Bronchial epithelial cell (primary cell): Measurements from ENCODE around the gene AGO3. TPM values are rescaled to one million over a fixed set of nuclear protein-coding genes. Genes with fewer than 3 reads are reported as not detected.
A peak's percentile ranks its signal among the peaks of the same experiment; 100 is the strongest.

Experiments used
- DNase-seq: peaks from one replicate; pipeline ENCODE4 v3.0.0-alpha.2; 2010; ENCODE audit warnings: low read depth
- FAIRE-seq: peaks from 2 replicates; lab custom pipeline; 2011; peaks lifted over from hg19 to GRCh38; lab: Jason Lieb, UNC
- H3K27me3 ChIP-seq: 2 replicates; pipeline ENCODE4 v1.5.1; 2011; ENCODE audit warnings: low read length; ENCODE audit not compliant: control insufficient read depth, insufficient read depth
- H3K36me3 ChIP-seq: 2 replicates; pipeline ENCODE4 v1.5.1; 2011; ENCODE audit warnings: low read length; ENCODE audit not compliant: control insufficient read depth, insufficient read depth
- H3K4me3 ChIP-seq: 2 replicates; pipeline ENCODE4 v1.5.1; 2011; ENCODE audit warnings: mild to moderate bottlenecking, low read depth, low read length, control low read depth
- CTCF ChIP-seq: IDR thresholded peaks from 2 replicates; pipeline ENCODE4 v1.5.1; 2011; ENCODE audit warnings: mild to moderate bottlenecking, moderate library complexity, low read length, control low read depth, inconsistent platforms; ENCODE audit not compliant: insufficient read depth, severe bottlenecking
- total RNA-seq: library from RNA; depleted of rRNA; stranded (reverse); fragments of >200 nt; gene quantifications from 2 replicates; pipeline ENCODE4 v1.2.1, GENCODE V29; 2014

Gene AGO3
- total RNA-seq, 1 donor from 2014 or later, result 9.5 TPM

GRCh38 chr1:36031441-36031840 is 100.5 kb downstream of the AGO3 start:
- Histone ChIP-seq H3K36me3 (peaks cover 2% of the 10 kb centered on the region), H3K27me3 (no peaks in the 10 kb centered on the region), H3K4me3 (no peak overlapping the region)
- DNase-seq (no peak), FAIRE-seq (no peak)
- no peak for TF ChIP-seq CTCF

DNA sequence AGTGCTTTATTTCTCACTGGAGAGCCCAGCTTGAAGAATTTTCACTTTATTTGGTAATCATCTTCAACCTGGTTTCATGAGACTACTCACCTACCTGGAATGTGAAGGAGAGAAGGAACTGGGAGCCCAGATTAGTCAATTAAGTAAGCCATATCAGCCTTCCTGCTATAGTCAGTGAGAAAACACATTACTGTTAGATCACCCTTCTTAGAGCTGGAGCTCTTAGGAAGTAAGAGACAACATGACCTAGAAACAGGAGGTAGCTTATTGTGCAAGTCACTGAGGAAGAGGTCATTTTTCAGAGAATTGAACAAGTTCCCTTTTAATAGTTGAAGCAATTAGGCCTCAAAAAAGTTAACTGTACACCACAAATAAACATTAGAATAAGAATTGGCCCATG is 103.8 kb downstream of the AGO3 start:
- no peak for TF ChIP-seq CTCF
- H3K4me3 ChIP-seq, result no peak overlapping the region
- H3K27me3 ChIP-seq, result no peaks in the 10 kb centered on the region
- peak; percentile 97 for DNase-seq
- FAIRE-seq, result peak; percentile 36
- H3K36me3 ChIP-seq, result peaks cover 1% of the 10 kb centered on the region

DNA sequence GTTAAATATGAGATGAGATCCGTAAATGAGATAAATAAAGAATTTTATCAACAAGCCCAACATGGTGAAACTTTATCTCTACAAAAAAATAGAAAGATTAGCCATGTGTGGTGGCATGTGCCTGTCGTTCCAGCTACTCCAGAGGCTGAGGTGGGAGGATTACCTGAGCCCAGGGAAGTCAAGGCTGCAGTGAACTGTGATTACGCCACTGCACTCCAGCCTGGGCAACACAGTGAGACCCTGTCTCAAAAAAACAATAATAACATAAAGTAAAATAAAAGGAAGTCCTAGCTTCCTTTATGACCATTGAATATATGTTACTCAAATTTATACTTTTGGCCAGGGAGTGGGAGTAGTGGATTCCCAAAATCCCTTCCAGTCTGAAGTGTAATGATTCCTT is 104.2 kb downstream of the AGO3 start:
- no peak for FAIRE-seq
- peaks cover 1% of the 10 kb centered on the region for H3K36me3 ChIP-seq
- no peak for TF ChIP-seq CTCF
- no peaks in the 10 kb centered on the region for H3K27me3 ChIP-seq
- no peak for DNase-seq
- no peak overlapping the region for H3K4me3 ChIP-seq

DNA sequence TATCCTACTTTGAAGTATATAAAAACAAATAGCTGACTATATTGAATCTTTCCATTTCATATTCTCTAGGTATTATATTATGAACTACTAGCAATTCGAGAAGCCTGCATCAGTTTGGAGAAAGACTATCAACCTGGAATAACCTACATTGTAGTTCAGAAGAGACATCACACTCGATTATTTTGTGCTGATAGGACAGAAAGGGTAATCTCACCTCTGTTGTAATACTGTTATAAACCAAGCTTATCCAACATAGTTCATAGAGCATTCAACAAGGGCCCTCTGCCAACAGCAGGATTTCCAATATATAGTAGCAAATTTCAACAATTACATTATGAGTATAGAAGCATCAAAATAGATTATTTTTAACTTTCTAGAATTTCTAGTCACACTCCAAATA is 109.3 kb downstream of the AGO3 start:
- H3K27me3 ChIP-seq, result no peaks in the 10 kb centered on the region
- no peak overlapping the region for H3K4me3 ChIP-seq
- FAIRE-seq (no peak), DNase-seq (no peak)
- peaks cover 5% of the 10 kb centered on the region for H3K36me3 ChIP-seq
- TF ChIP-seq CTCF, result no peak

- DNase-seq (no peak), FAIRE-seq (no peak)
- Histone ChIP-seq H3K27me3 (no peaks in the 10 kb centered on the region), H3K36me3 (no peaks in the 10 kb centered on the region), H3K4me3 (no peak overlapping the region)
- TF ChIP-seq CTCF, result no peak
Measured at GRCh38 chr1:36051821-36052220, 120.9 kb downstream of the AGO3 start.

DNA sequence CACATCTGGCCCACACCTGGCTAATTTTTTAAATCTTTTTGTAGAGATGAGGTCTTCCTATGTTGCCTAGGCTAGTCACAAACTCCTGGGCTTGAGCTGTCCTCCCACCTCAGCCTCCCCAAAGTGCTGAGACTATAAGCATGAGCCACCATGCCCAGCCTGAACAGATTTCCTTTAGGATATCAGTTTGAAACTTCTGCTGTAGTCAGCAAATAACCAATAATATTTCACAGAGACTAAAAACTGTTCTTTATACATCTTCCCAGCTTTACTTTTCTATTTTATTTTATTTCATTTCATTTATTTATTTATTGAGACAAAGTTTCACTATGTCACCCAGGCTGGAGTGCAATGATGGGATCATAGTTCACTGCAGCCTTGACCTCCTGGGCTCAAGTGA is 123.1 kb downstream of the AGO3 start:
- DNase-seq (no peak), FAIRE-seq (no peak)
- Histone ChIP-seq H3K4me3 (no peak overlapping the region), H3K27me3 (no peaks in the 10 kb centered on the region), H3K36me3 (no peaks in the 10 kb centered on the region)
- TF ChIP-seq CTCF, result no peak
